Ovary (tissue), 9 donors: ENCODE measurements around the gene ARIH2. TPM values are rescaled to one million over a fixed set of nuclear protein-coding genes. Genes with fewer than 3 reads are reported as not detected.

Experiments used
- DNase-seq, 5 donors: peaks; one replicate each; pipeline ENCODE4 v3.0.0-alpha.2; 2019 to 2020
- H3K27ac ChIP-seq, 2 donors: fragments of 200-600 bp; one replicate each; pipeline versions ENCODE4 v1.5.1 to v1.8.0; 2019 to 2022
- H3K27me3 ChIP-seq: fragments of 200-600 bp; one replicate; pipeline ENCODE4 v1.8.0; 2022
- H3K36me3 ChIP-seq: fragments of 200-600 bp; sonication (generic); one replicate; pipeline ENCODE4 v1.5.1; 2019
- H3K4me1 ChIP-seq: one replicate; pipeline ENCODE4 v1.8.1; 2013; ENCODE audit warnings: mild to moderate bottlenecking, moderate library complexity; ENCODE audit not compliant: insufficient read depth
- H3K4me3 ChIP-seq: fragments of 200-600 bp; sonication (generic); one replicate; pipeline ENCODE4 v1.5.1; 2017
- H3K9me3 ChIP-seq, 2 donors: fragments of 200-600 bp in 1 of 2; sonication (generic) in 1 of 2; one replicate each; pipeline versions ENCODE4 v1.5.1 to v1.8.1; 2013 to 2019; ENCODE audit warnings: mild to moderate bottlenecking in 1 of 2, moderate library complexity in 1 of 2
- CTCF ChIP-seq, 3 donors: fragments of 450-650 bp in 2 of 3; fragments of 200-600 bp in 1 of 3; IDR thresholded peaks; one replicate each; pipeline versions ENCODE4 v1.5.1 to v1.8.0; 2016 to 2022; ENCODE audit warnings: antibody characterized with exemption in 3 of 3, mild to moderate bottlenecking in 1 of 3
- EP300 ChIP-seq: sonication (generic); formaldehyde crosslinking; IDR thresholded peaks from one replicate; pipeline ENCODE4 v1.6.1; 2017; ENCODE audit warnings: antibody characterized with exemption
- POLR2A ChIP-seq: fragments of 450-650 bp; IDR thresholded peaks from one replicate; pipeline ENCODE4 v1.6.1; 2017; ENCODE audit warnings: antibody characterized with exemption, mild to moderate bottlenecking, moderate library complexity
- WGBS, 3 donors: extraction: QIAGEN DNeasy Blood & Tissue Kit in 1 of 3; methylation state at CpG; one replicate each; pipeline versions ENCODE4 v1.1.5 to v1.1.7; 2013 to 2017; 5-methylcytosine and 5-hydroxymethylcytosine counted together
- intact Hi-C, 4 donors: fragments of 100-400 bp; cut with DNase I; formaldehyde crosslinking; loops; one replicate each; pipeline versions ENCODE4 v1.11.0 to v1.15.1; 2022 to 2023
- polyA plus RNA-seq, 2 donors: library from polyadenylated mRNA; stranded (reverse); fragments of 200-250 nt in 1 of 2; fragments of 350-450 nt in 1 of 2; fragmentation: Illumina TruSeq in 1 of 2; extraction: RNeasy Lipid Tissue Mini Kit (QIAGEN cat#74804) in 1 of 2; gene quantifications; one replicate each; pipeline ENCODE4 v1.2.3, GENCODE V29; 2013 to 2014
- total RNA-seq, 7 donors: library from RNA; depleted of rRNA in 2 of 7; stranded (reverse); fragments of >200 nt in 2 of 7; fragmentation: NEBNext Ultra II Directional in 3 of 7; extraction: Animal tissue kit (Norgen Biotek cat#: 25700) in 3 of 7; gene quantifications; one replicate each; pipeline versions ENCODE4 v1.1.0 to v1.2.4, GENCODE V29; 2016 to 2023
- donor health status: DM: no; HTN: no; CAD: no; lungs with moderate emphysema.
- donor health status: DM: no; HTN: no; CAD: no.
- donor health status: Bipolar disorder and iron deficiency.
- donor health status: DM: yes; HTN: yes; CAD: no.
- donor health status: DM: no; HTN: no; CAD: no.
- donor health status: DM: yes; HTN: yes; CAD: no.

Gene ARIH2
- total and polyA plus RNA-seq, 9 donors = 39.6 to 95.7 (median 72.0) TPM

- no peaks in the 10 kb centered on the region for H3K9me3 ChIP-seq
- H3K4me3 ChIP-seq = no peak overlapping the region
- no peaks in the 10 kb centered on the region for H3K4me1 ChIP-seq
- no peak overlapping the region for H3K27ac ChIP-seq
- WGBS, 3 donors = 85 to 90% (median 87%) methylated on average over 2 of the region's 2 CpGs
- TF ChIP-seq CTCF (IDR thresholded peaks at IDR 0.05) = no peak
- no peak for TF ChIP-seq EP300
- TF ChIP-seq POLR2A = no peak
- H3K27me3 ChIP-seq = no peaks in the 10 kb centered on the region
- intact Hi-C loops = no loop called here
- DNase-seq = no peak
- H3K36me3 ChIP-seq = no peaks in the 10 kb centered on the region
These were observed 26.8 kb downstream of the ARIH2 start for GRCh38 chr3:48945432-48945831.

- H3K36me3 ChIP-seq = no peaks in the 10 kb centered on the region
- WGBS, 3 donors = 87 to 89% (median 88%) methylated on average over 4 of the region's 4 CpGs
- TF ChIP-seq POLR2A (no peak), EP300 (no peak), CTCF (IDR thresholded peaks at IDR 0.05) (no peak)
- no peak overlapping the region for H3K4me3 ChIP-seq
- intact Hi-C loops = no loop called here
- H3K27ac ChIP-seq = no peak overlapping the region
- H3K27me3 ChIP-seq = no peaks in the 10 kb centered on the region
- no peak for DNase-seq
- H3K9me3 ChIP-seq = no peaks in the 10 kb centered on the region
- no peaks in the 10 kb centered on the region for H3K4me1 ChIP-seq
These were observed 27.4 kb downstream of the ARIH2 start for GRCh38 chr3:48945891-48946549.

- Histone ChIP-seq H3K27me3 (no peaks in the 10 kb centered on the region), H3K9me3 (no peaks in the 10 kb centered on the region), H3K4me1 (no peaks in the 10 kb centered on the region), H3K4me3 (no peak overlapping the region), H3K36me3 (no peaks in the 10 kb centered on the region), H3K27ac (no peak overlapping the region)
- no peak for DNase-seq
- 19 to 61% (median 22%) methylated on average over 2 of the region's 2 CpGs for WGBS, 3 donors
- intact Hi-C loops = no loop called here
- TF ChIP-seq CTCF (IDR thresholded peaks at IDR 0.05) (no peak), POLR2A (no peak), EP300 (no peak)
These were observed 30.7 kb downstream of the ARIH2 start for GRCh38 chr3:48949376-48949717.

GRCh38 chr3:48950051-48950450, 31.4 kb downstream of the ARIH2 start:
- TF ChIP-seq CTCF (IDR thresholded peaks at IDR 0.05) (no peak), POLR2A (no peak), EP300 (no peak)
- Histone ChIP-seq H3K27me3 (no peaks in the 10 kb centered on the region), H3K4me1 (no peaks in the 10 kb centered on the region), H3K36me3 (no peaks in the 10 kb centered on the region), H3K4me3 (no peak overlapping the region), H3K27ac (no peak overlapping the region), H3K9me3 (no peaks in the 10 kb centered on the region)
- intact Hi-C loops = no loop called here
- no peak for DNase-seq
- 87 to 92% (median 89%) methylated on average over 1 of the region's 1 CpG for WGBS, 3 donors
